NCI-H2171 treated with DMSO at 0.1 percent for 48 hours (cell line): ENCODE measurements around the gene PFN3.

Experiments
- DNase-seq: peaks from one replicate; lab custom pipeline; 2025; lab: John Stamatoyannopoulos, UW

Gene PFN3, protein sequence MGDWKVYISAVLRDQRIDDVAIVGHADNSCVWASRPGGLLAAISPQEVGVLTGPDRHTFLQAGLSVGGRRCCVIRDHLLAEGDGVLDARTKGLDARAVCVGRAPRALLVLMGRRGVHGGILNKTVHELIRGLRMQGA

DNA sequence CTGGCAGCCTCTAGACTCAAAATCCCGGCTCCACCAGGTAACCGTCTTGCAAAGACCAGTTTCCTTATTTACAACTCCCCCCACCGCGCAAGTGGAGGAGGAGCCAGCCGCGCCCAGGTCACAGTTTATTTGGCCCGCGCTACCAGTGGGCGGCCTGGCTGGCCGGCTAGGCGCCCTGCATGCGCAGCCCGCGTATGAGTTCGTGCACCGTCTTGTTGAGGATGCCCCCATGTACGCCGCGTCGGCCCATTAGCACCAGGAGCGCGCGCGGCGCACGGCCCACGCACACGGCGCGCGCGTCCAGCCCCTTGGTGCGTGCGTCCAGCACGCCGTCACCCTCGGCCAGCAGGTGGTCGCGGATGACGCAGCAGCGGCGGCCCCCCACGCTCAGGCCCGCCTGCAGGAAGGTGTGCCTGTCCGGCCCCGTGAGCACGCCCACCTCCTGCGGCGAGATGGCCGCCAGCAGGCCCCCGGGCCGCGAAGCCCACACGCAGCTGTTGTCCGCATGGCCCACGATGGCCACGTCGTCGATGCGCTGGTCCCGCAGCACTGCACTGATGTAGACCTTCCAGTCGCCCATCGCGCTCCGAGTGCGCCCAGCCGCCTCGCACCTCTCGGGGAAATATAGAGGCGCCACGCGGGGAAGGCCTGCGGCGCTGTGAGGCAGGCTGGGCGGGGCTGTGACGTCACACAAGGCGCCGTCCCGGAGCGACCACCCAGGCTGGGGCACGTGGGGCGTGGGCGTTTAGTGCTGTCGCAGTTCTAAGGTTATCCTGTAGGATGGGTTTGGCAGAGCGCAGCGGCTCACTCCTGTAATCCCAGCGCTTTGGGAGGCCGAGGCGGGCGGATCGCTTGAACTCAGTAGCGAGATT is at the start of gene PFN3:
TSS of gene PFN3 (minus strand) at position 665 of the 872 bp plus-strand sequence. CDS start at position 580, 85 bp downstream.
- no peak for DNase-seq

DNA sequence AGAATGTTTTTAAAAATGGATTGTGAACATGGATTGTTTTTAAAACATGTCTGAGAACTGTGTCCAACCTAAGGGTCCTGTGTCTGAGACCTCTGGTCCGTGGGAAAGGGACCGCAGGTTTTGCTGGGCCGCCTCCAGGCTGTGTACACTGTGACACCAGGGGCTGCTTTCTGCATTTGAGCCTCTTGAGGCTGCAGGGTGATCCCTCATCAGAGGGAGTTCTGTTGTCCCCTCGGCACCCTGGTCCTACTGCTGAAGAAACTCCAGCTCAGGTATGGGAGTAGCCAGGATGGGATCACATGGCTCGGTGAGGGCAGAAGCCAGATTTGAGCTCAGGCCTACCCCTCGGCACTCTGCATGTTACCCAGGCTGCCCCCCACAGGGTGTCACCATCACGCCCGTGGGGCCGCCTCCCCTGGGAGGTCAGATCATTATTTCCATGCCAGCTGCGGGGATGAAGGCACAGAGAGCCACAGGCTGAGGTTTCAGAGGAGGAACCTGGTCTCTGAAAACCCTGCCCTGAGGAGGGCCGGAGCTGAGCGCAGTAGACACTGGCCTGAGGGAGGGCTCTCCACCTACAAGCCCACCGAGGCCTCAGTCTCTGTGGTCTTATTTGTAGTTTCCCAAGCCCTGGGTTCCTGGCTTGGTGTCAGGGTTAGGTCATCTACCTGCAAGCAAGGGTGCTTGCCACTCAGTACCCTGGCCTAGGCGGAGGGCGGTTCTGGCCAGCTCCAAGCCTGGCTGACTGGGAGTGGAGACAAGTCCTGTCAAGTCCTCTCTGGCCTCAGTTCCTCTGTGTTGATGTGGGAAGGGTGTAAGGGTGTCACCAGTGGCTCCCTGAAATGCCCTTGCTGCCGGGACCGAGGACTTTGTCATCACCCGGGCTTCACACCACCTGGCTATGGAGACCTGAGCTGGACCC is 48.9 kb upstream of the PFN3 start:
- no peak for DNase-seq

DNA sequence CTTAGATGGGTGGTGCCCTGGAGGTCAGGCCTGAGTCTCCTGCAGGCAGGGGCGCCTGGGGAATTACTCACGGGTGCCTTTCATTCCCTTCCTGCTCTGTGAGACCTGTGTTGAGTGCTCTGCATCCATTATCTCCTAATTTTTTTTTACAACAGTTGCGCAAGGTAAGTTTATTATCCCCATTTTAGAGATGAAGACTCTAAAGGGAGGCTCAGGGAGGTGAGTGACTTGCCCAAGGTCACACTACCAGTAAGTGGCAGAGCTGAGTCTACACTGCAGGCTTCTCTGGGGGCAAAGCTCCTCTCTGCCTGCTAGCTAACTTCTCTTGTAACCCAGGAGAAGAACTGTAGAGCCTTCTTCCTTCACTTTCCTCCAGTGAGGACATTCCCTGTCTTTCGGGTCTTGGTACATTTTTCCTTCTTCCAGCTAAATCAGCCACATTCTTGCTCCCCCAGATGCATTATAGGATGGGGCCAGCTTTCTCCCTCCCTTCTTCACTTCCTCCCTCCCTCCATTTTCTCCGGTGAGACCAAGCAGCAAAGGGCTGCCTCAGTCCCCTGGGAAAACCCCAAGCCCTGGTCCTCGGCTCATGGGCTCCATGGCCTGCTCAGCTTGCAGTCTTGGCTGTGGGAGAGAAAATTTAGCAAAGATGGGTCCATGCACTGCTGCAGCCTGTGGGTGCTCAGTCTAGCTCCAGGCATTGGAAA is 47.9 kb upstream of the PFN3 start:
- no peak for DNase-seq

DNA sequence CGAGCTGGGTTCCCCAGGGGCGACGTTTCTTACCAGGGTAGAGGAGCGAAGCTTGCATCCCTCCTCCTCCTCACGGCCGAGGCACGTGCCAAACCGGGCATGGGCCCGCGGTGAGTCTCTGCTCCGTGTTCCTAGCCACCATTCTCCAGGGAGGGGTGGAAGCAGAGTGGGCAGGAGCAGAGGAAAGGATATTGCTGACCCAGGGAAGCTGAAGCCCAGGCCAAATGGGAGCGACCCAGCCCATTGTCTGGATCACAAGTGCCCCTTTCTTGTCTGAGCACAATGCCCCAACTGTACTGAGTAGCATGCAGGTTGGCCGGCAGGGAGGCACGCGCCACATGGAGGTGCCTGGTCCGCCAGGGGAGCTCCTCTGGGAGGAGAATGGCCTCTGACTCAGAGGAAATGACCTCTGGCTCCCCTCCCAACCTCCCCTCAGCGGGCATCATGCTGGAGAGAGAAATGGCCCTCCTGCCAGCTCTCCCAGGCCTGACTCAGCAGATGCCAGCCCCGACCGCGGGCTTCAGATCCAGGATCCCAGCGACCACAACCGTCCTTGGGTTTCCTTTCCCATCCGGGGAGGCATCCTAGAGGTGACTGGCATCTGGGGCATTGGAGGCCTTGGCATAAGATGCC is 47.3 kb upstream of the PFN3 start:
- no peak for DNase-seq

DNA sequence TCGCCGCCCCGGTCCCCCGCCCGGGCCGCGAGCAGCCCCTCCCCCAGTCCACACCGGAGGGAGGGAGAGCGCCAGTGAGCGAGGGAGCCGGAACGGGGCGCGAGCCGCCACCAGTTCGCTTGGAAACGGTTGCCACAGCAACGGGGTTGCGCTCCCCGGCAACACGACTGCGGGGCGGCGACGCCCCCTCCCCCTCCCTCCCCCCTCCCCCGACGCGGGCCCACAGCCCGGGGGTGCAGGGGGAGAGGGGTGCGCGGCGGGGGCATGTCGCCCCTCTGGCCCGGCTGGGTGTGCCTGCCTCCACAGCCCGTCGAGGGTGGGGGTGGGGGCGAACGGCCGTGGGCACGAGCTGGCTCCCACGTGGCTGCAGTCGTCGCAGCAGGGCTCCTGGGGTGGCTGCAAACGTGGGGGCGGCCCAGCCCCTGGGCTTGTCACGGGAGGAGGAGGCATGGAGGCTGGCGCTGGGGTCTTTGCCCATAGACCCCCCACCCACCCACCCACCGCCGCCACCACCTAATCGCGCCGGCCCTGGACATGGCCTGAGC is 46.7 kb upstream of the PFN3 start:
- DNase-seq: peak; percentile 48

DNA sequence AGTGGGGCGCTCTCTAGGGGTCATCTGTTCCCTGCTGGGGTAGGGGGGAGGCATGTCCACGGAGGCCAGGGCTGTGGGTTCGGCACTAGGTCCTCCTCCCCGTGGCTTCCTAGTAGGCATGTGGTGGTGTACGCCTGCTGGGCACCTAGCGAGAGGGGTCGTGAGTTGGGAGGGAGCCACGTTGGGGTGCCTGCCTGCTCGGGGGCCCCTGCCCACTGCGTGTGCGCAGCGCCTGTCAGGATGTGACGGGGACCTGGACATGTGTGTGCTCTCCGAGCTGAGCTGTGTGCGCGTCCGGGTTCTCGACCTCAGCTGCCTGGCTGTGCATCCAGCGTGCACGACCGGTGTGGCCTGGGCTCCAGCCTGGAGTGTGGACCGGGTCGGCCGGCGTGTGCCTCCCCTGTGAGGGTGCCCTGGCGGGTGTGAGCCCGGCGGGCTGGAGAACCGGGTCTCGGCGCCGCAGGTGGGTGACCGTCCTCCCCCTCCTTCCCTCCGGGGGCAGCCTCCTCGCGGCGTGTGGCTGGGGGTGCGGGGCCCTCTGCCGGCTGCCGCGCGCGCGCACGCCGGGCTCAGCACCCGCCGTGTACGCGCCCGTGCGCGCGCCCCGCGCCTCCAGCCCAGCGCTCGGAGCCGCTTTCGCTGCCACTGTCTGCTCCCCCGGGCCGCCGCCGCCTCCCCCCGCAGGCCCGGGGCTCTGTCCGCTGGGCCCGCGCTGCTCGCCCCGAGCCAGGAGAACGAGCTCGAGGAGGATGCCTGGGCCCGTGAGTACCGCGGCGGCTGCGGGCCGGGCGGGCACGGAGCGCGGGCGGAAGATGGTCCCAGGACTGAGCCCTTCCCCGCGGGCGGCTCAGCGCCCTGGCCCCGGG is 46.0 kb upstream of the PFN3 start, which contains the start of gene PRR7:
TSS of gene PRR7 (plus strand) at position 615 of the 866 bp plus-strand sequence. CDS start 8,254 bp downstream, outside the sequence.
- DNase-seq: peak; percentile 44

DNA sequence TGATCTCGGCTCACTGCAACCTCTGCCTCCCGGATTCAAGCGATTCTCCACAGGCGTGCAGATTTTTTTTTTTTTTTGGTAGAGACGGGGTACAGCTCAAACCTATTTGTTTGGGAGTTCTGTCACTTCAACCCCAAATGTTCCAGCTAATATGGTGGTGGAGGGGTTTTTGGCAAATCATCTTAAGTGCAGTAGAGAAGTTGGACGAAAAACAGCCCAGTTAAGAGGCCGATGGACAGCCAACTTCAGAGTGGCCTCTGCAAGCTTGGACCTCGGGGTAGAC is 45.4 kb upstream of the PFN3 start:
- peak; percentile 8 for DNase-seq

DNA sequence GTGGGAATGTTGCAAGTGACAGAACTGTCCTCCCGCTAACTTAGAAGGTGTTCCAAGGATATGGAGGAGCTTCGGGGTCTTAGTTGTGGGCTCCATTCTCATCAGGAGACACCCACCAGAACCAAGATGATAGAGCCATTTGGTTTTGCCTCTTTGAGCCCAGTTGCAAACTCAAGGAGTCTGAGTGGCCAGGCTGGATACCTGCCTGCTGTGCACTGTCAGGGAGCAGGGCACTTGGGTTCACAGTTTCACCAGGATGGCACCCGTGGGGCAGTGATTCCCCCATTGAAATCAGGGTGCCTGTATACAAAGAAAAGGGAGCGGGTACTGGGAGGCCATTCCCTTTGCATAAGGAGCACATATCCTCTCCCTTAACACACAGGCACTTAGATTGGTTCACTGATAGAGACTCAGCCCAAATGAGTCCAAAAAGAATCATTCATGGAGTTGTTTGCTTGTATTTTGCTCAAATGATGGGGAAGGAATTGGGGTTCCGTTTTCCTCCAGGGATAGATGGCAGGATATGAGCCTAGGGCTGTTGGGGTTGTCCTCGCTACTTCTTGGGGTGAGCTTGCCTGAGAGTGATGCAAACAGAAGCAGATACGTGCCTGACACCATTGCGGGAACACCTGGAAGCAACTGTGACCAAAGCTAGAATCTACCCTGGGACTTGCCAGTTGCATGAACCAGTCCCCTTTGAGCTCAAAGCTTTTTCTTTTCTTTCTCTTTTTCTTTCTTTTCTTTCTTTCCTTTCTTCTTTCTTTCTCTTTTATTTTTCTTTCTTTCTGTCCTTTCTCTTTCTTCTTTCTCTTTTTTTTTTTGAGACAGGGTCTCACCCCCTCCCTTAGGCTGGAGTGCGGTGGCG is 44.8 kb upstream of the PFN3 start:
- DNase-seq: no peak

DNA sequence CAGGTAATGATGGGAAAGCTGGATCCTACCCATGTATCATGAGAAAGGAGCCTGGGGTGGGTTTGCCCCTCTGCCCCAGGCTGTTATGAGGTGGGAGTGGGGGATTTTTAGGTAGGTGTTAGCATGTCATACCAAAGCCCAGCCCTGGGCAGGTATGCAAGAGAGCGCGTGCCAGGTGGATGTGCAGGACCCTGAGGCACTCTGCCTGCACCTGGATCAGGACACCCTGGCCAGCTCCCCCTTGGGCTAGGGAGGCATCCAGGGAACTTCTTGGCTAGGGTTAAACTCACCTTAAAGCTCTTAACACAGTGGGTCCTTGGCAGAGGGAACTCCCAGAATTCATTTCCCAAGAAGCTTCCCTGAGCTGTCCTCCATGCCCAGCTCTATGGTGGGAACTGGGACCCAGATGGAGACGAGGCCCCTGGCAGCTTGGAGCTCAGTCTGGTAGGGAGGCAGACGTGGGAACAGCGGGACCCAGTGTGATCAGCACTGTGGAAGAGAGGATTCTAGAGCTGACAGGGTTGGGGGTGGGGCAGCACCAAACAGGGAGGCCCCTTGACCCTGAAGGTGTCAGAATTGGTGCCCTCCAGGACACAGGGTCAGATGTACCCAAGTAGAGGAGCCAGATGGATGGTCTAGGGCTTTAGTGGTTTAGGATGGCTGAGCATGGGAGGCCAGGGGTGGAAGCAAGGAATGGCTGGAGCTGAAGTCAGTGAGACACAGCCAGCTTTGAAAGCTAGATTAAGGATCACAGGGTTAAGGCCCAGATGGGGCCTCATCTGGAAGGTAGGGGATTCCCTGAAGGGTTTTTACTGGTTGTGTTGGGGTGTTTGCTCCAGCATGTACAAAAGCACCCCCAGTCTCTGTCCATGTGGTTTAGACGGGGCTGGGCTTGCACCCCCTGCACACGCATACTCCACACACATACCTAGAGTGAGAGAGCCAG is 43.9 kb upstream of the PFN3 start:
- no peak for DNase-seq

DNA sequence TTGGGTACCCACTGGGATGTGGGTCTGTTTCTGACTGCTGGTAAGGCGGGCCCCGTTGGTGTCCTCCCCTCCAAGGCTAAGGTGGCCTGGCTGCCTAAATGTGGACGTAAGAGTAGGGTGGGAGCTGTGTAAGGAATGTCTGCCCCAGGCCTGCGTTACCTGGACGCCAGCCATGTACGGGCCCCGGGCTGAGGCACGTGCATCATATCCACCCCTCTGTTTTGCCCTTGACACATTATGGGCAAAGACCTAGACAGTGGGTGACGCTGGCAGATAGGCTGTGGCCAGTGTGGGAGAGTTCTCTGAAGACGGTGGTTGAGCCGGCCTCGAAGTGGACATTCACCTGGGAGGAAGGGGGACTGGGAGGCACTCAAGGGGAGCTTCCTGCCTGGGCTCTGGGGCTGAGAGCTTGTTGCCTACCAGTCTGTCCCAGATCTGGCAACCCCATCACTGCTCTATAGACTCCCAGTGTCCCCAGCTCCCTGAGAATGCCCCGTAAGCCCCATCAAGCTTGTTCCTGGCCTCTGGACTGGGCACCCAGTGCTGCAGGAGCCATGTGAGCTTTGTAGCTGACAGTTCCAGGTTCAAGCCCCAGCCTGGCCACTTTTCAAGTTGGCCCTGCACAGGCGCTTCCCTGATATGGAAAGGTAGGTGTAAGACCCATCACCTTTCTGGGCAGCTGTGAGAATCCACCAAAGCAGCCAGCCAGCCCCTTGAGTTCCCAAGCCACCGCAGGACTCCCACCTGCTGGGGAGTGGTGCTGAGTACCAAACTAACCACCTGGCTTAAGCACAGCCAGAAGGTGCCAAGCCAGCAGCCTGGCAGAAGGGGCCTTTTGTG is 42.9 kb upstream of the PFN3 start:
- DNase-seq: no peak

DNA sequence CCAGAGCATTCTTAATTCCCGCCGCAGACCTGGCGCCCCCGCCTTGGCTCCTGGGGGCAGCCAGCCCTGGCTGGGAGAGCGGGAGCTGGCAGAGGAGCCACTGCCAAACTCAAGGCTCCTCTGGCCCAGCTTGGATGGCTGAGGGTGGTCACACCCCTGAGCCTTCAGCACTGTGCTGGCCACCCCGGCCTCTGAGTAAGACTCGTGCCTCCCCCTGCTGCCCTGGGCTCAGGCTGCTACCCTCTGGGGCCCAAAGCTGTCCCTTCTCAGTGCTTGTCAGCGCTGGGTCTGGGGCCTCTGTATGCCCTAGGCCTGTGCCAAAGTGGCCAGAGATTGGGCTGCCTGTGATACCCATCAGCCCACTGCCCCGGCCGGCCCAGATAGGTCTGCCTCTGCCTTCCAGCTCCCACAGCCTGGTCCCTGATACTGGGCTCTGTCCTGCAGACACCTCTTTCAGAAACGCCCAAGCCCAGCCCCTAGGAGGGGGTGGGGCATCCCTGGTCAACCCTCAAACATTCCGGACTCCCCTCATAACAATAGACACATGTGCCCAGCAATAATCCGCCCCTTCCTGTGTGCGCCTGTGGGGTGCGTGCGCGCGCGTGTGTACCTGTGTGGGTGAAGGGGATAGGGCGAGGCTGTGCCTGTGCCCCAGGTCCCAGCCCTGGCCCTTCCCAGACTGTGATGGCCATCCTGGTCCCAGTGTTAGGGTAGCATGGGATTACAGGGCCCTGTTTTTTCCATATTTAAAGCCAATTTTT is 41.8 kb upstream of the PFN3 start:
- no peak for DNase-seq

DNA sequence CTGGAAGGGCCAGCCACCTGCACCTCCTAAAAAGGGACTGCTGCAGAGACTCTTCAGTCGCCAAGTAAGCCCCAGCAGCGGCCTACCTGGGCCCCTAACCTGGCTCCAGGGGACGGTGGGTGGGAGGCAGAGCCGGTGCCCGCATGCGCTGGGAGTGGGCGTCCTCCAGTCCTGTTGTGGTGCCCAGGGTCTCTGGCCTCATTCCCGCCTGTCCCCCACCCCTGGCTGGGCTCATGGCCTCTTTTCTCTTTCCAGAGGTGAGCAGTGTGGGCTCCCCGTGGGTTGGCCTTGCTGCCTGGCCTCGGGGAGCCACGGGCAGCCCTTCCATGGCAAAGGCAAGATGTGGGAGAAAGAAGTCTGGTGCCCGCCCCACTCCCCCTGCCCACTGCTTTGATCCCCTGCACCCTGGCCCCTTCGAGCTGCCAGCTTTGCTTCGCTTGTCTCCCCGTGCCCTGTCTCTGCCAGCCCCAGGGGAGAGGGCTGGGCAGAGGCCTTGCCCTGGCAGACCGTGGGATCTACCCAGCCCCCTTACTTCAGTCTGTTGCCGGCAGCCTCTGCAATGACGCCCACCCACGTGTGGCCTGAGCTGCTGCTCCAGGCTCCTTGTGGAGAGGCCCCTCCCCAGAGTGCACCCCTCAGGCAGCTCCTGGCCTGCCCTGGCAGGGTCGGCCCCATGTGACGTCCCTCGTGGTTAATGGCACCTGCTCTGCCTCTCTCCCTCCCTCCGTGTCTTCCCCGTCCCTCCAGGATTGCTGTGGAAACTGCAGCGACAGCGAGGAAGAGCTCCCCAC is 40.7 kb upstream of the PFN3 start:
- no peak for DNase-seq

DNA sequence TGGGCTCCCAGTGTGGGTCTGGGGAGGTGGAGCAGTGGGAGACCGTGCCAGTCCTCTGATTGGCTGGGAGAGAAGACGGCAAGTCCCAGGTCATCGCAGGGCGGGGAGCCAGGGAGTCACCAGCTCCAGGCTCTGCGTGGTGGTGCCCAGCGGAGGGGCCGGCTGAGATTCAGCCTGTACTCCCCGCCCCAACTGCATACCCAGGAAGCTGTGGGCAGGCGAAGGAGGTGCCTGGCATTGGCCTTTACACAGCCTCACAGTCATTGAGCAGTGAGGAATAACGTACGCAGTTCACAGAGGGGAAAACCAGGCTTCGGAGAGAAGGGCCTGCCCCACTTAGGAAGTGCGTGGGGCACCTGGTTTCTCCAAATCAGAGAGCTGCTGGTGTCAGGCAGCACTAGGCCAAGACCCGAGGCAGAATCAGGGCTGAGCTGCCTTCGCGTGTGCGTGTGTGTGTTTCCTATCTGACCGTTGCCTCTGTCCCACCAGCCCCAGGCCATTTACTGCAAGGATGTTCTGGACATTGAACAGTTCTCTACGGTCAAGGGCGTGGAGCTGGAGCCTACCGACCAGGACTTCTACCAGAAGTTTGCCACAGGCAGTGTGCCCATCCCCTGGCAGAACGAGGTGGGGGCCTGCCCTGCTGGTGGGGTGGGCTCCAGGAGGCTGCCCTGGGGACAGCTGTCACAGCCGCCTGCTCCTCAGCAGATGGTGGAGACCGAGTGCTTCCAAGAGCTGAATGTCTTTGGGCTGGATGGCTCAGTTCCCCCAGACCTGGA is 39.9 kb upstream of the PFN3 start:
- DNase-seq: no peak

DNA sequence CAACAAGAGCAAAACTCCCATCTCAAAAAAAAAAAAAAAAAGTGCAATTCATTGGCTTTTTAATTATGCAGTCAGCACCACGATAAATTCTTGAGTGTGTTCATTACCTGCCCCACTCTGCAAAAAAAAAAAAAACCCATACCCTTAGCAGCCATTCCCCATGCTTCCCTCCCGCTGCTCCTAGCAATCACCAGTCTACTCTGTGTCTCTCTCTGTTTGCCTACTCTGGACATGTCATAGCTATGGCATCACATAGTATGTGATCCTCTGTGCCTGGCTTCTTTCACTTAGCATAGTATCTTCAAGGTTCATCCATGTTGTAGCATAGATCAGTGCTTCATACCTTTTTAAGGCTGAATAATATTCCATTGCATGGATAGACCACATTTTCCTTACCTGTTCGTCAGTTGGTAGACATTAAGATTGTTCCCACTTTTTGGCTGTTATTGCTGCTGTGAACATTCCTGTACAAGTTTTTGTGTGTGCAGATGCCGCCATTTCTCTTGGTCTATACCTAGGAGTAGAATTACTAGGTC is 39.1 kb upstream of the PFN3 start:
- no peak for DNase-seq

DNA sequence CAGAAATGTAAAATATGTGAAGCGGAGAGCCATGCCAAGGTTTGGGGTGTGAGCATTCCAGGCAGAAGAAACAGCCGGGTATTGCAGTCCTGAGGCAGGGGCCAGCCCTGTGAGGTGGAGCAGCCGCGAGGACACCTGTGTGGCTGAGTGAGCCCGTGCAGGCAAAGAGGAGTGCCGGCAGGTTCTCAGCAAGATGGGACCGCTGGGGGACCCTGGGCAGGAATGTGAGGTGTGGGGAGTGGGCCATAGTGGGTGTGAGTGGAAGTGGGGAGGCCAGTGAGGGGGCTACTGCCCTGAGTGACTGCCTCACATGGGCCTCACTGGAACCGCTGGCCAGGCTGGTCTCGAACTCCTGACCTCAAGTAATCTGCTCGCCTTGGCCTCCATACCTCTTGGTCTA is 38.0 kb upstream of the PFN3 start:
- DNase-seq: no peak
